ENCODE results near the gene MAP6. TPM values are rescaled to one million over a fixed set of nuclear protein-coding genes. Genes with fewer than 3 reads are reported as not detected.

MAP6 gene
- total and polyA plus RNA-seq, 2 experiments from 2014 or later, result 0.31 to 1.2 TPM

DNA sequence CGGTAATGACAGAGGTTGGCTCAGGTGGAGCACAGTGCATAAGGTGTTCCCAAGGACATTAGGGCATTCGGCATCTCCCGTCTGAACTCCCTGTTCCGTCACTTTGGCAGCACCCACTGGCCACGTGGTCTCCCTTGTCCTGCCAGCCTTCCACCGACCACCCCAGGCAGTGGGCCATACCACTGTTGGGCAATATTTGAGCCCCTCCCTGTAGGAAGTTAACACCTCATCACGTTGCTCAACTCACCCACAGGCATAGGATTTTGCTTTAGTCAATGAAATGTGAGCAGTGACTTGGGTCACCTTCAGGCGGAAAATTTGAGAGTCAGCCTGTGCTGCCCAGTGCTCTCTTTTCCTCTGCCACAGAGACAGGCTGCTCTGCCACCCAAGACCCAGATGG is 62.7 kb downstream of the MAP6 start (continued):
- TF ChIP-seq, protein P1, sequence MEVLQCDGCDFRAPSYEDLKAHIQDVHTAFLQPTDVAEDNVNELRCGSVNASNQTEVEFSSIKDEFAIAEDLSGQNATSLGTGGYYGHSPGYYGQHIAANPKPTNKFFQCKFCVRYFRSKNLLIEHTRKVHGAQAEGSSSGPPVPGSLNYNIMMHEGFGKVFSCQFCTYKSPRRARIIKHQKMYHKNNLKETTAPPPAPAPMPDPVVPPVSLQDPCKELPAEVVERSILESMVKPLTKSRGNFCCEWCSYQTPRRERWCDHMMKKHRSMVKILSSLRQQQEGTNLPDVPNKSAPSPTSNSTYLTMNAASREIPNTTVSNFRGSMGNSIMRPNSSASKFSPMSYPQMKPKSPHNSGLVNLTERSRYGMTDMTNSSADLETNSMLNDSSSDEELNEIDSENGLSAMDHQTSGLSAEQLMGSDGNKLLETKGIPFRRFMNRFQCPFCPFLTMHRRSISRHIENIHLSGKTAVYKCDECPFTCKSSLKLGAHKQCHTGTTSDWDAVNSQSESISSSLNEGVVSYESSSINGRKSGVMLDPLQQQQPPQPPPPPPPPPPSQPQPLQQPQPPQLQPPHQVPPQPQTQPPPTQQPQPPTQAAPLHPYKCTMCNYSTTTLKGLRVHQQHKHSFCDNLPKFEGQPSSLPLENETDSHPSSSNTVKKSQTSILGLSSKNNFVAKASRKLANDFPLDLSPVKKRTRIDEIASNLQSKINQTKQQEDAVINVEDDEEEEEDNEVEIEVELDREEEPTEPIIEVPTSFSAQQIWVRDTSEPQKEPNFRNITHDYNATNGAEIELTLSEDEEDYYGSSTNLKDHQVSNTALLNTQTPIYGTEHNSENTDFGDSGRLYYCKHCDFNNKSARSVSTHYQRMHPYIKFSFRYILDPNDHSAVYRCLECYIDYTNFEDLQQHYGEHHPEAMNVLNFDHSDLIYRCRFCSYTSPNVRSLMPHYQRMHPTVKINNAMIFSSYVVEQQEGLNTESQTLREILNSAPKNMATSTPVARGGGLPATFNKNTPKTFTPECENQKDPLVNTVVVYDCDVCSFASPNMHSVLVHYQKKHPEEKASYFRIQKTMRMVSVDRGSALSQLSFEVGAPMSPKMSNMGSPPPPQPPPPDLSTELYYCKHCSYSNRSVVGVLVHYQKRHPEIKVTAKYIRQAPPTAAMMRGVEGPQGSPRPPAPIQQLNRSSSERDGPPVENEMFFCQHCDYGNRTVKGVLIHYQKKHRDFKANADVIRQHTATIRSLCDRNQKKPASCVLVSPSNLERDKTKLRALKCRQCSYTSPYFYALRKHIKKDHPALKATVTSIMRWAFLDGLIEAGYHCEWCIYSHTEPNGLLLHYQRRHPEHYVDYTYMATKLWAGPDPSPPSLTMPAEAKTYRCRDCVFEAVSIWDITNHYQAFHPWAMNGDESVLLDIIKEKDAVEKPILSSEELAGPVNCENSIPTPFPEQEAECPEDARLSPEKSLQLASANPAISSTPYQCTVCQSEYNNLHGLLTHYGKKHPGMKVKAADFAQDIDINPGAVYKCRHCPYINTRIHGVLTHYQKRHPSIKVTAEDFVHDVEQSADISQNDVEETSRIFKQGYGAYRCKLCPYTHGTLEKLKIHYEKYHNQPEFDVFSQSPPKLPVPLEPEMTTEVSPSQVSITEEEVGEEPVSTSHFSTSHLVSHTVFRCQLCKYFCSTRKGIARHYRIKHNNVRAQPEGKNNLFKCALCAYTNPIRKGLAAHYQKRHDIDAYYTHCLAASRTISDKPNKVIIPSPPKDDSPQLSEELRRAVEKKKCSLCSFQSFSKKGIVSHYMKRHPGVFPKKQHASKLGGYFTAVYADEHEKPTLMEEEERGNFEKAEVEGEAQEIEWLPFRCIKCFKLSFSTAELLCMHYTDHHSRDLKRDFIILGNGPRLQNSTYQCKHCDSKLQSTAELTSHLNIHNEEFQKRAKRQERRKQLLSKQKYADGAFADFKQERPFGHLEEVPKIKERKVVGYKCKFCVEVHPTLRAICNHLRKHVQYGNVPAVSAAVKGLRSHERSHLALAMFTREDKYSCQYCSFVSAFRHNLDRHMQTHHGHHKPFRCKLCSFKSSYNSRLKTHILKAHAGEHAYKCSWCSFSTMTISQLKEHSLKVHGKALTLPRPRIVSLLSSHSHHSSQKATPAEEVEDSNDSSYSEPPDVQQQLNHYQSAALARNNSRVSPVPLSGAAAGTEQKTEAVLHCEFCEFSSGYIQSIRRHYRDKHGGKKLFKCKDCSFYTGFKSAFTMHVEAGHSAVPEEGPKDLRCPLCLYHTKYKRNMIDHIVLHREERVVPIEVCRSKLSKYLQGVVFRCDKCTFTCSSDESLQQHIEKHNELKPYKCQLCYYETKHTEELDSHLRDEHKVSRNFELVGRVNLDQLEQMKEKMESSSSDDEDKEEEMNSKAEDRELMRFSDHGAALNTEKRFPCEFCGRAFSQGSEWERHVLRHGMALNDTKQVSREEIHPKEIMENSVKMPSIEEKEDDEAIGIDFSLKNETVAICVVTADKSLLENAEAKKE (CRISPR knock-in tag; IDR thresholded peaks at IDR 0.05), result no peak

DNA sequence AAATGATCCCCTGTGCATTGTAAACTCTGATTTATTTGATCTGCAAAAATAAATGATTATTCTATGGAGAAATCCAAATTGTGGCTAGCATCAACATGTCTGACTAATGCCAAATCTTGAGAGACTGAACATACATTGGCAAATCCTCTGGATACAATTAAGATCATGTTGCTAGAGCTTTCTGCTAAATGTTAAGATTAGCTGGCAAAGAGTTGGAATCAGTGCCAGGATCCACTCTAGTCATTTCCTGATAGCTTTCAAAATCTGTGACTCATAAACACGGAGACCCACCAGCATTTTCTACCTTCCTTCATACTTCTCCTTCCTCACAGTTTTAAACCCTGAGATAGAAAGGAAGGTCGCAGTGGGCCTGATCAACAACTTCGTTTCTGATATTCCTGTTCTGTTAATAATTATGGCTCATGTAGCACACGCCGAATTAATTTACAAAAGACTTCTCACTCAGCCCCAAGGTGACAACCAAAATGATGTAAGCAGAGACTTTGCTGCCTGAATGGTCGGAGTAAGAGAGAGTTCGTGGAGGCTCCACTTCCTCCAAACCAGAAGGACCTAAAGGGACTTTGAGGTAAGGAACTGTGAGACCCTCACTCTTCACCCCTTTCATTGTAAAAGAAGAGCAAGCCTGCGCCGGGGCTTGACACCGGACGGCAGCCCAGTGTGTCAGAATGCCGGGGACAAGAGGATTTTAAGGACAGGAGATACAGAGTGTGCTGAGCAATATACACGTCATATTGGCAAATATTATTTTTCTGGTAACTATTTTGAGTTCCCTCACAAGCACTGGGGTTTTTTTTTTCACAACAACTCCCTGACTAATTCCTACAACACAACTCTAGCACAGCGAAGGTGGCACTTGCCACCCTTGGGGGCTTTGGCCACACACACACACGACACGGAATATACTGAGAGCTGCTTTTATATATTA is 64.8 kb downstream of the MAP6 start:
- peaks cover 23% of the 10 kb centered on the region for H3K4me1 Mint-ChIP-seq
- Histone ChIP-seq H4K20me1 (replicated peaks; ENCODE audit: insufficient read depth) (no peaks in the 10 kb centered on the region), H3K4me3 (no peak overlapping the region), H3K27me3 (ENCODE audit: insufficient read depth) (no peaks in the 10 kb centered on the region), H3K9me2 (ENCODE audit: insufficient read depth) (no peaks in the 10 kb centered on the region), H3K79me2 (replicated peaks; ENCODE audit: insufficient read depth) (no peaks in the 10 kb centered on the region), H3F3A (replicated peaks; ENCODE audit: low read depth) (no peaks in the 10 kb centered on the region), H3K4me1 (ENCODE audit: insufficient read depth) (no peaks in the 10 kb centered on the region), H3K4me2 (no peak overlapping the region), H2AFZ (no peak overlapping the region), H3K27ac (ENCODE audit: low read depth) (no peak overlapping the region), H3K36me3 (ENCODE audit: insufficient read depth) (no peaks in the 10 kb centered on the region)
- no peak overlapping the region for H3K27ac Mint-ChIP-seq
- H3K4me3 Mint-ChIP-seq, result no peak overlapping the region
- no peaks in the 10 kb centered on the region for H3K9me3 Mint-ChIP-seq
- TF ChIP-seq, protein P2, sequence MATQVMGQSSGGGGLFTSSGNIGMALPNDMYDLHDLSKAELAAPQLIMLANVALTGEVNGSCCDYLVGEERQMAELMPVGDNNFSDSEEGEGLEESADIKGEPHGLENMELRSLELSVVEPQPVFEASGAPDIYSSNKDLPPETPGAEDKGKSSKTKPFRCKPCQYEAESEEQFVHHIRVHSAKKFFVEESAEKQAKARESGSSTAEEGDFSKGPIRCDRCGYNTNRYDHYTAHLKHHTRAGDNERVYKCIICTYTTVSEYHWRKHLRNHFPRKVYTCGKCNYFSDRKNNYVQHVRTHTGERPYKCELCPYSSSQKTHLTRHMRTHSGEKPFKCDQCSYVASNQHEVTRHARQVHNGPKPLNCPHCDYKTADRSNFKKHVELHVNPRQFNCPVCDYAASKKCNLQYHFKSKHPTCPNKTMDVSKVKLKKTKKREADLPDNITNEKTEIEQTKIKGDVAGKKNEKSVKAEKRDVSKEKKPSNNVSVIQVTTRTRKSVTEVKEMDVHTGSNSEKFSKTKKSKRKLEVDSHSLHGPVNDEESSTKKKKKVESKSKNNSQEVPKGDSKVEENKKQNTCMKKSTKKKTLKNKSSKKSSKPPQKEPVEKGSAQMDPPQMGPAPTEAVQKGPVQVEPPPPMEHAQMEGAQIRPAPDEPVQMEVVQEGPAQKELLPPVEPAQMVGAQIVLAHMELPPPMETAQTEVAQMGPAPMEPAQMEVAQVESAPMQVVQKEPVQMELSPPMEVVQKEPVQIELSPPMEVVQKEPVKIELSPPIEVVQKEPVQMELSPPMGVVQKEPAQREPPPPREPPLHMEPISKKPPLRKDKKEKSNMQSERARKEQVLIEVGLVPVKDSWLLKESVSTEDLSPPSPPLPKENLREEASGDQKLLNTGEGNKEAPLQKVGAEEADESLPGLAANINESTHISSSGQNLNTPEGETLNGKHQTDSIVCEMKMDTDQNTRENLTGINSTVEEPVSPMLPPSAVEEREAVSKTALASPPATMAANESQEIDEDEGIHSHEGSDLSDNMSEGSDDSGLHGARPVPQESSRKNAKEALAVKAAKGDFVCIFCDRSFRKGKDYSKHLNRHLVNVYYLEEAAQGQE (IDR thresholded peaks at IDR 0.05; ENCODE audit: unreplicated experiment), result no peak
- ATAC-seq (no peak), DNase-seq (ENCODE audit: low spot score) (no peak)
- H3K36me3 Mint-ChIP-seq (ENCODE audit: low read depth), result no peaks in the 10 kb centered on the region
- H3K27me3 Mint-ChIP-seq (ENCODE audit: insufficient read depth, low read depth, poor library complexity), result peaks cover 12% of the 10 kb centered on the region
